Dermis microvascular lymphatic vessel endothelial cell (primary cell): Measurements from ENCODE around the gene PLCH1. TPM values are rescaled to one million over a fixed set of nuclear protein-coding genes. Genes with fewer than 3 reads are reported as not detected.
"Not testable (repeated sequence)": the region's sequence is repeated elsewhere in the genome, so short reads cannot be mapped to it uniquely, and the experiment has no call there.

ENCODE experiments used
- DNase-seq, 2 donors: peaks; one replicate each; pipeline versions ENCODE4 v3.0.0 to v3.0.0-alpha.2; 2010; ENCODE audit warnings: low read depth in 2 of 2
- total RNA-seq: library from RNA; depleted of rRNA; stranded (reverse); fragments of >200 nt; gene quantifications from 2 replicates; pipeline ENCODE4 v1.2.1, GENCODE V29; 2014

Gene PLCH1
- total RNA-seq, 1 donor from 2014 or later = under 0.01 TPM

GRCh38 chr3:155420881-155421486 is 323.9 kb downstream of the PLCH1 start:
- DNase-seq = no peak

GRCh38 chr3:155420406-155420805 is 324.5 kb downstream of the PLCH1 start:
- no peak for DNase-seq

- DNase-seq = no peak
Observed at GRCh38 chr3:155418407-155418806, 326.5 kb downstream of the PLCH1 start.

- DNase-seq = no peak
Observed at GRCh38 chr3:155417119-155417517, 327.8 kb downstream of the PLCH1 start.

- DNase-seq = no peak
Observed at GRCh38 chr3:155416500-155417118, 328.3 kb downstream of the PLCH1 start.

- no peak for DNase-seq
Observed at GRCh38 chr3:155412904-155413303, 332.0 kb downstream of the PLCH1 start.

- no peak for DNase-seq
Observed at GRCh38 chr3:155411500-155412223, 333.2 kb downstream of the PLCH1 start.

GRCh38 chr3:155409336-155409735 is 335.5 kb downstream of the PLCH1 start:
- no peak for DNase-seq

GRCh38 chr3:155407971-155408370 is 336.9 kb downstream of the PLCH1 start:
- DNase-seq = no peak

- DNase-seq = no peak
Observed at GRCh38 chr3:155407331-155407730, 337.5 kb downstream of the PLCH1 start.

GRCh38 chr3:155404486-155404885 is 340.4 kb downstream of the PLCH1 start:
- no peak for DNase-seq

- DNase-seq = no peak
Observed at GRCh38 chr3:155402656-155403055, 342.2 kb downstream of the PLCH1 start.

GRCh38 chr3:155398046-155398445 is 346.8 kb downstream of the PLCH1 start:
- no peak for DNase-seq

GRCh38 chr3:155394896-155395295 is 350.0 kb downstream of the PLCH1 start:
- not testable (repeated sequence) for DNase-seq

- DNase-seq = no peak
Observed at GRCh38 chr3:155394240-155394639, 350.6 kb downstream of the PLCH1 start.

GRCh38 chr3:155393316-155393715 is 351.6 kb downstream of the PLCH1 start:
- no peak for DNase-seq

GRCh38 chr3:155392138-155392537 is 352.7 kb downstream of the PLCH1 start:
- DNase-seq = no peak

GRCh38 chr3:155391551-155391958 is 353.3 kb downstream of the PLCH1 start:
- no peak for DNase-seq

- no peak for DNase-seq
Observed at GRCh38 chr3:155391104-155391503, 353.8 kb downstream of the PLCH1 start.

GRCh38 chr3:155390351-155390750 is 354.5 kb downstream of the PLCH1 start:
- DNase-seq = no peak

- no peak for DNase-seq
Observed at GRCh38 chr3:155388417-155388816, 356.5 kb downstream of the PLCH1 start.

GRCh38 chr3:155387571-155387970 is 357.3 kb downstream of the PLCH1 start:
- DNase-seq = no peak

GRCh38 chr3:155386919-155387318 is 358.0 kb downstream of the PLCH1 start:
- DNase-seq = no peak
